IPS-15b (cell line): ENCODE data around the gene DNASE1L2.

Experiments used
- H3K27me3 ChIP-seq: one replicate; pipeline ENCODE4 v1.6.1; 2013; ENCODE audit warnings: low read length; ENCODE audit not compliant: control insufficient read depth, insufficient read depth
- H3K36me3 ChIP-seq: one replicate; pipeline ENCODE4 v1.6.1; 2013; ENCODE audit warnings: low read length; ENCODE audit not compliant: control insufficient read depth, insufficient read depth
- H3K4me1 ChIP-seq: one replicate; pipeline ENCODE4 v1.6.1; 2013; ENCODE audit warnings: mild to moderate bottlenecking, low read length; ENCODE audit not compliant: control insufficient read depth, insufficient read depth
- H3K4me3 ChIP-seq: one replicate; pipeline ENCODE4 v1.5.1; 2013; ENCODE audit warnings: low read depth, low read length
- H3K9ac ChIP-seq: one replicate; pipeline ENCODE4 v1.6.1; 2013; ENCODE audit warnings: low read depth, mild to moderate bottlenecking, low read length
- H3K9me3 ChIP-seq: one replicate; pipeline ENCODE4 v1.6.1; 2013; ENCODE audit warnings: mild to moderate bottlenecking, low read length; ENCODE audit not compliant: control insufficient read depth, insufficient read depth

DNASE1L2 gene

DNA sequence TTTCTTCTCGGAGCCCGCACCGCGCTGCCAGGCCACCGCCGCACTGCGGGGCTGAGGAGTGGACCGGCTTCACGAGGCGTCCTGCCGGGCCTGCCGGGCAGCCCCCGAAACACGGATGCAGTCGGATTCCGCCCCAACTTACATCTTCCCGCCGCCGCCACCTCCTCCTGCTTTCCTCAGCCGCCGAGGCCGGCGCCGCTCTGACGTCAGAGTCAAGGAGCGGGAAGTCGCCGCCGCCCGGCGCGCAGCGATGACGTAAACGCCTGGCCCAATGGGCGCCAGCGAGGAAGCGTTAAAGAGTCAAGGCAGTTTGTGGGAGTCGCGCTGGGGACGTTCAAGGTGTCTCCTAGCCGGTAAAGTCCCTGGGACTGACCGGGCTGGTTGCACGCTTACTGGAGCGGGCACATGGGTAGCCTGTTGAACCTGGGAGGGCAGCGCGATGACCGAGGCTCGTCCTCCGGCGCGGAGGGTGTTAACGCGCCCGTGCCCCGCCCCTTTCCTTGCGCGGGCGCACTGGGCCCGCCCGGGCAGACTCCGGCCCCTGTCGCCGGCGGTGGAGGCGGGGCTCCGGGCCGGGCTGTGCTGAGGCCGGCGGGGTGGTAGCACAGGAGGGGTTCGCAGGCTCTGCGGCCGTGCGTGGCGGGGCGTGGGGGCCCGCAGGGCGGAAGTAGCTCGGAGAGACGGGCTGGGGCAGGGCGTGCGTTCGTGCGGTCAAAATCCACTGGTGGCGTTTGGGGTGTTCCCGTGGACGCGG lies 31.8 kb downstream of the DNASE1L2 start, which contains the start of gene RNPS1:
RNPS1 (minus strand) TSS at position 214 of the 754 bp plus-strand sequence. CDS start 3,483 bp downstream, outside the sequence.
- Histone ChIP-seq H3K36me3 (peaks cover 19% of the 10 kb centered on the region), H3K4me3 (peak within 1 kb of the TSS; percentile 92), H3K27me3 (no peaks in the 10 kb centered on the region), H3K9me3 (no peaks in the 10 kb centered on the region), H3K4me1 (peaks cover 11% of the 10 kb centered on the region), H3K9ac (peak within 1 kb of the TSS; percentile 94)

DNA sequence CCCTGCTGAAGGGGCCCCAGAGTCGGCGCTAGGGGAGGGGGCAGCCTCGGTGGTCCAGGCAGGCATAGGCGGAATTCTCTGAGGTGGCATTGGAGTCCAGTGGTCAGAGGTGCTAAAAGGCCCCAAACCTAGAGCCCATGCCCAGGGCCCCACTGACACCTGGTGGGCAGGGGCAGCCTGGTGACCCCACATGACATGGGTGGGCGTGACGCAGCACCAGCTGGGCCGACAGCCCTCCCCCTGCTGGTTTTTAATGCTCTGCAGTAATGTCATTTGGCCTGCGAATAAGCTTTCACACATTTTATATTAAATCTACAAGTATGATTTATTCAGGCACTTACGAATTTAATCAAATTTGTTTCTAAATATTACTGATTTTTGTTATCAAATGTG lies 33.8 kb downstream of the DNASE1L2 start:
- no peak overlapping the region for H3K4me3 ChIP-seq
- H3K27me3 ChIP-seq, result no peaks in the 10 kb centered on the region
- H3K36me3 ChIP-seq, result peaks cover 3% of the 10 kb centered on the region
- no peaks in the 10 kb centered on the region for H3K9me3 ChIP-seq
- no peak overlapping the region for H3K9ac ChIP-seq
- peaks cover 8% of the 10 kb centered on the region for H3K4me1 ChIP-seq

DNA sequence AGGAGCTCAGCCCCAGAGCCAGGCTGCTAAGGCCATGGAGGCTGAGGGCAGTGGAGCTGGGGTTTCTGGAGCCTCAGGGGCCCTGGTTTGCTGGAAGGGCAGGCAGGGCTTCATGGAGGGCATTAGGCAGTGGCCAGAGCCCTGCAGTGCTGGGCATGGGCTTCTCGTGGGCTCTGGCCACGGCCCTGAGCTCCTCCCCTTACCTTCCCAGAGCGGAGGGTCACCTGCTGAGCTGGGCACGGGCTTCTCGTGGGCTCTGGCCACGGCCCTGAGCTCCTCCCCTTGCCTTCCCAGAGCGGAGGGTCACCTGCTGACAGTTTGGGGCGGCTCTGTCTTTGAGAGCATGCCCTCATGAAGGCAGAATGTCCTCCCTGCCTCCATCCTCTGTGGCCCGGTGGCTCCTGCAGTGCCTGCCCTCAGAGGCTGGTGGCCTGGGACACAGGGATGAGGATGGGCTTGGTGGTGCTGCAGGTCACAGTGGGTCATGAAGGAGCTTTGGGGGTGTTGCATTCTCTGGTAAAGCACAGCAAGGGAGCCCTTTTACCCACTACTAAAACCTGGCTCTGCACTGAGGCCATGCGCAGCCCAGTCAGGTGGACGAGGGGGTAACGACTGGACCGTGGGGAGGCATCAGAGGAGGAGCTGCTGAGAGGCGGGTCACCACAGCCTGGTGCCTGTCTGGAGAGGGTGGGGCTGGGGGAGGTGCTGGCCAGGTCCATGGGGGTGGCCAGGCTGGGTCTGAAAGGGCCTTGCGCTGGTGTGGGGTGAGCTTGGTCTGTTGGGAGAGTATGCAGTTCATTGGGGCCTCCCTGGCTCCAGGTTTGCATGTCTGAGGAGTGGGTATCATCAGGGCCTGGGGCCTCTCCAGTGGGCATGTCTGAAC lies 34.6 kb downstream of the DNASE1L2 start:
- Histone ChIP-seq H3K4me3 (no peak overlapping the region), H3K9me3 (no peaks in the 10 kb centered on the region), H3K9ac (no peak overlapping the region), H3K4me1 (peaks cover 5% of the 10 kb centered on the region), H3K27me3 (no peaks in the 10 kb centered on the region), H3K36me3 (peaks cover 2% of the 10 kb centered on the region)

DNA sequence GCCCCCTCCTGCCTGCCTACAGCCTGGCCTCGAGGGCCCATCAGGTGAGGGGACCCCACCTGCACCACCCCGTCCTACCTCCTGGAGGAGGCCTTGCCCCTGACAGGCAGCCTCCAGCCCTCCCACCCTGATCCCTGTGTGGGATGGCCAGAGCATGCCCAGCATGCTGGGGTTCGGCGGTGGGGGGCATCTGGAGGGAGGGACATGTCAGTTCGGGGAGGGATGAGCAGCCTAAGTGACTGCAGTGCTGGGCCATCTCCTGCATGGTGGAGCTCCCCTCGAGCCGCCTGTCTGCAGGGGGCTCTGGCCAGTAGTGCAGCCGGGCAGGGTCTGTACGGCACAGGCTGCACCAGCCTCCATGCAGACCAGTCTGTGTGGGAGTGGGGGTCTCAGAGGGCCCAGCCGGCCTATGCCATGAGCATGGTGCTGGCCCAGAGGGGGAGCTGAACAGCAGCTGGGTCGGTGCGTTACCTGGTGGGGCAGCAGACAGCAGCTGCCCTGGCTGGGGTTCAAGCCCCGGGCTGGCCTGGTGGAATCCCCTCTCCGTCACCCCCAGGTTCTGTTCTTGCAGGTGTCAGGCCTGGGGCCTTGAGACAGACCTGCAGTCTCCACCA lies 35.7 kb downstream of the DNASE1L2 start:
- no peaks in the 10 kb centered on the region for H3K27me3 ChIP-seq
- H3K4me1 ChIP-seq, result peaks cover 2% of the 10 kb centered on the region
- no peak overlapping the region for H3K9ac ChIP-seq
- H3K4me3 ChIP-seq, result no peak overlapping the region
- H3K36me3 ChIP-seq, result no peaks in the 10 kb centered on the region
- no peaks in the 10 kb centered on the region for H3K9me3 ChIP-seq

DNA sequence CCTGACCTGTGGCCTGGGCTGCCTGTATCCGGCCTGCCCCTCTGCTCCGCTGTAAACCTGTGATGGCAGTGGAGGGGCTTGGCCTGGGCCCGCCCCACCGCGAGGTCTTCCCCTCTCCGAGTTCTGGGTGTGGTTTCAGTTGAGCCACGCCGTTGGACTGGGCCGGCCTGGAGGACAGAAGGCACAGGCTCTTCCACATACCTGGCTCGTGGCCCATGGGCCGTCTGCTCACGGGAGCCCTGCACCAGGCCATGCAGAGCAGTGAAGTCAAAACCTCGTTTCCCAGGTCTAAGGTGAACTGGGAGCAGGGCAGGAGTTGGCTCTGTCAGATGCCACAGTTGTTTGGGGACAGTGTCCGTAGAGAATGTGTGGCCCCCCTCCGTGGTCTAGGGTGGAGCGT lies 37.2 kb downstream of the DNASE1L2 start:
- no peak overlapping the region for H3K9ac ChIP-seq
- H3K36me3 ChIP-seq, result no peaks in the 10 kb centered on the region
- H3K4me3 ChIP-seq, result no peak overlapping the region
- H3K4me1 ChIP-seq, result peaks cover 2% of the 10 kb centered on the region
- H3K27me3 ChIP-seq, result no peaks in the 10 kb centered on the region
- no peaks in the 10 kb centered on the region for H3K9me3 ChIP-seq

DNA sequence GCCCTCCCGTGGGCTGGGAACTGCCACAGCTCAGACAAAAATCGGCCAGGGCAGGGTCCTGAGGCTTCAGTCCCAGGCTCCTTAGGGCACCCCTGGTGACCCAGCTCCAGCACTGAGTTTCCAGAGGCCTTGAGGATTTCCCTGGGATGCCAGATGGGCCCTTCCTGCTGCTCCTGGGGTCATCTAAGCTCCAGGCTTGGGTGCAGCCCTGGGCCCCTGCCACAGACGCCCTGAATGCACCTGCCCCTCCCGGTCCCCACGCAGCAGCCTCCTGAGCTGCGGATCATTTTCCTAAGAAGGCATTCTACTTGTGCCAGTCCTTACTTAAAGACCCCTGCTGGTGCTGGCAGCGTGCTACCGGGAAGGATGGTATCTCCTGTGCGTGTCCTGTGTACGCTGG lies 37.7 kb downstream of the DNASE1L2 start:
- H3K36me3 ChIP-seq, result no peaks in the 10 kb centered on the region
- H3K9ac ChIP-seq, result no peak overlapping the region
- H3K9me3 ChIP-seq, result no peaks in the 10 kb centered on the region
- H3K4me1 ChIP-seq, result peaks cover 2% of the 10 kb centered on the region
- no peak overlapping the region for H3K4me3 ChIP-seq
- H3K27me3 ChIP-seq, result no peaks in the 10 kb centered on the region

DNA sequence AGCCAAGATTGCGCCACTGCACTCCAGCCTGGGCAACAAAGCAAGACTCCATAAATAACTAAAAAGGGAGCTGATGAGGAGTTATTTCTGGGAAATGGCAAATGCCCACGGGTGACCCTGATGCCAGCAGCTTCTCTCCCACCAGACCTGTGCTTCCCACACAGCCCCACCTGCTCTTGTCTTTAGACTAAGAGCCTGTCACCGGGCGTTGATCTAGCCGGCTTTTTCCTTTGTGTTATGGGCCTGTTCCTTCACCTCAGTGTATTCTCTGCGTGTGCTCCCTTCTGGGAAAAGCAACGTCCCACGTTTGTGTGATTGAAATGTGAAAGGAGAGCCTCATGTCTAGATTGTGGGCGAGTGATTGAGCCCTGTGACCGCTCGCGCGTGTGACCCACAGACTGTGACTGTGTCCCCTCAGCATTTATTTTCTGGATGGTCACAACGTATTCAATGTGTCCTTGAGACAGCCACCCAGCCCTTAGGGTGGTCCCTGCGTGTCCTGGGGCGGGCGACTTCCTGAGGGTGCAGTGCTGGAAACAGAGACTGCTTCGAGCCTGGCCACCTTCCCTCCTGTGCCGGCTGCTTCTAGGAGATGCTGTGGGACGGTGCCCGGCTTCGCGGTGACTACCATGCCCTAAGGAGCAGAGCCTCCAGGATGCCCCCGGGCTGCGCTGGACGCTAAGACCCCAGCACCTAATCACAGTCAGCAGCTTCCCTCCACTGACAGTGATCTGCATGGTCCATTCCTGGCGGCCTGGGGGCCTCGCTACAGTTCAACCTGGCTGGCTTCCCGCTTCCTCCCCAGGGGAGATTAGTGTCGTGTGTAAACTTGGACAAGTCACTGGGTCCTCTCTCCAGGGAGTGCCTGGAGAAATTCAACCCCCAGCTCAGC lies 39.5 kb downstream of the DNASE1L2 start:
- Histone ChIP-seq H3K4me1 (no peaks in the 10 kb centered on the region), H3K9ac (no peak overlapping the region), H3K4me3 (no peak overlapping the region), H3K27me3 (no peaks in the 10 kb centered on the region), H3K36me3 (no peaks in the 10 kb centered on the region), H3K9me3 (no peaks in the 10 kb centered on the region)

DNA sequence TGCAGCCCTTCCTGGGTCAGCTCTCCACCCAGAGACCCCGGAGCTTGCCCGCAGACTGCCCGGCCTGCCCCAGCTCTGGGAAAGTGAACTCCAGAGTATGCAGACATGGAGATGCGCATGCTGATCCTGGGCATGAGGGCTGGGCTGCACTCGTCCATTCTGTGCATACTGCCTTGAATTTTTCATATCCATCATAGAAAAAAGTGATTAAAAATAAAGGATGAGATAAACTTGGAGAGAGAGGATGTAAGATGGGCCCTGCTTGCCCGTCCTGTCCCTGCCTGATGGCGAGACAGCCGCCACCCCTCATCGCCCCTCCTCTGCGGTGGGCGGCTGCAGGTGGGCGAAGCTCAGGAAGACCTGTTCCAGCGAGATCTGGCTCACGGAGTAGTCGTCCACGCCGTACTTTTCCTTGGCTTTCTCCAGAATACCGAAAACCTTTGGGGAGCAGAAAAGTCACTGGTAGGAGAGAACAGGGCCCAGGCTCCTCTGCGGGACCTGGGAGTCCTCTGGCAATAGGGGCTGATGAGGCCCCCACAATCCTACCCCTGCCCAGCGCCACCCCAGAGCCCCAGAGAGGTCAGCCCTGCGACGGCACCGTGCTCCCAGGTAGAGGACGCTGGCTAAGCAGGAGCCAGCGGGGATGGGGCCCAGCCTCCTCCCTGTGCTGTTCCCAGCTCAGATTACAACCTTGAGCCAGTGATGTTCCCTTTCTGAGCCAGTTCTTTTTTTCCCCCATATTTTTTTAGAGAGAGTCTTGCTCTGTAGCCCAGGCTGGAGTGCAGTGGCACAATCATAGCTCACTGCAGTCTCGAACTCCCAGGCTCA lies 40.3 kb downstream of the DNASE1L2 start:
- no peaks in the 10 kb centered on the region for H3K27me3 ChIP-seq
- H3K36me3 ChIP-seq, result no peaks in the 10 kb centered on the region
- H3K9ac ChIP-seq, result no peak overlapping the region
- no peaks in the 10 kb centered on the region for H3K9me3 ChIP-seq
- no peak overlapping the region for H3K4me3 ChIP-seq
- H3K4me1 ChIP-seq, result no peaks in the 10 kb centered on the region

DNA sequence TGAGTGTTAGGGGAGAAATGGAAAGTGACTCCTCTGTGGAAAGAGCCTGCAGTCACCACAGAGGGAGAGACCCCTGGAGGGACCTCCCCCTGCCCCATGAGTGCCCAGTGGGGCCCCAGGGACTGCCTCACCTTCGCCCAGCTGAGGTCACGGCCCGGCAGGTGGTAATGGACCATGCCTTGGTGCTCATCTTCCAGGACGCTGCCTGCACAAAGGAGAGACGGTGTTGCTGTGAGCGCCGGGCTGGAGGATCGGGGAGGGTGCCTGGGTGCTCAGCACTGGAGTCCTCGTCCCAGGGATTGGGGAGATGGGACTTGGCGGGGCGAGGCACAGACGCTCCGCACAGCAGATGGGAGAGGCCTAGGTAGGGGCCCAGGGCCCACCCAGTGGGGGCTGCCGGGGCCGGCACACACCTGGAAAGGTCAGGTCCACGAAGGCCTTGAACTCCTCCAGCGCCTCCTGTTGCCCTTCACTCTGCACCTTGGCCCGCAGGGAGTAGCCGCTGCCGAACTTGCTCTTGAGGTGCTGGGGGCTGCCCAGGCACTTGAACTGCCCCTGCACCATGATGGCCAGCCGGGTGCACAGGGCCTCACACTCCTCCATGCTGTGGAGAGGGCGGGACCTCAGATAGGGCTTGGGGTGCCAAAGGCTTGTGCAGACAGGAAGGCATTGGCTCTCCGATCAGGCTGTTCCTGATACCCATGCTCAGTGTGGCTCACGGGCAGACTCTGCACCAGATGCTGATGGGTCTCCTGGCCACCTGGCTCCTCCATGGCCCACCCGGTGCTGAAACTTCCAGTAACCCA lies 41.4 kb downstream of the DNASE1L2 start:
- Histone ChIP-seq H3K9ac (no peak overlapping the region), H3K9me3 (no peaks in the 10 kb centered on the region), H3K36me3 (no peaks in the 10 kb centered on the region), H3K4me3 (no peak overlapping the region), H3K4me1 (no peaks in the 10 kb centered on the region), H3K27me3 (no peaks in the 10 kb centered on the region)

DNA sequence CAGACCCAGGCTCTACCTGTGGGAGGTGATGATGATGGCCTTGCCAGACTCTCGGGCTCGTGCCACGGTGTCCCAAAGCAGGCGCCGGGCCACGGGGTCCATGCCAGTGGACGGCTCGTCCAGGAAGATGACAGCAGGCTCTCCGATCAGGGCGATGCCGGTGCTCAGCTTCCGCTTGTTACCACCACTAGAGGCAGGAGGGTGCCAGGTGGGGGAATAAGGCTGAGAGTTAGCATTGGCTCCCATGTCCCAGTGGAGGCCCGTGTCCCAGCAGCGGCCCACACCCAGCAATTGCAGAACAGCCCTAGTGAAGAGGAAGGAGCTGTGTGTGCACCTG lies 42.0 kb downstream of the DNASE1L2 start:
- Histone ChIP-seq H3K4me3 (no peak overlapping the region), H3K9me3 (no peaks in the 10 kb centered on the region), H3K27me3 (no peaks in the 10 kb centered on the region), H3K9ac (no peak overlapping the region), H3K4me1 (no peaks in the 10 kb centered on the region), H3K36me3 (no peaks in the 10 kb centered on the region)
